ENCODE results near the gene RC3H1. TPM values are rescaled to one million over a fixed set of nuclear protein-coding genes. Genes with fewer than 3 reads are reported as not detected.
"Not testable (repeated sequence)": the region's sequence is repeated elsewhere in the genome, so short reads cannot be mapped to it uniquely, and the experiment has no call there.

RC3H1 gene, protein sequence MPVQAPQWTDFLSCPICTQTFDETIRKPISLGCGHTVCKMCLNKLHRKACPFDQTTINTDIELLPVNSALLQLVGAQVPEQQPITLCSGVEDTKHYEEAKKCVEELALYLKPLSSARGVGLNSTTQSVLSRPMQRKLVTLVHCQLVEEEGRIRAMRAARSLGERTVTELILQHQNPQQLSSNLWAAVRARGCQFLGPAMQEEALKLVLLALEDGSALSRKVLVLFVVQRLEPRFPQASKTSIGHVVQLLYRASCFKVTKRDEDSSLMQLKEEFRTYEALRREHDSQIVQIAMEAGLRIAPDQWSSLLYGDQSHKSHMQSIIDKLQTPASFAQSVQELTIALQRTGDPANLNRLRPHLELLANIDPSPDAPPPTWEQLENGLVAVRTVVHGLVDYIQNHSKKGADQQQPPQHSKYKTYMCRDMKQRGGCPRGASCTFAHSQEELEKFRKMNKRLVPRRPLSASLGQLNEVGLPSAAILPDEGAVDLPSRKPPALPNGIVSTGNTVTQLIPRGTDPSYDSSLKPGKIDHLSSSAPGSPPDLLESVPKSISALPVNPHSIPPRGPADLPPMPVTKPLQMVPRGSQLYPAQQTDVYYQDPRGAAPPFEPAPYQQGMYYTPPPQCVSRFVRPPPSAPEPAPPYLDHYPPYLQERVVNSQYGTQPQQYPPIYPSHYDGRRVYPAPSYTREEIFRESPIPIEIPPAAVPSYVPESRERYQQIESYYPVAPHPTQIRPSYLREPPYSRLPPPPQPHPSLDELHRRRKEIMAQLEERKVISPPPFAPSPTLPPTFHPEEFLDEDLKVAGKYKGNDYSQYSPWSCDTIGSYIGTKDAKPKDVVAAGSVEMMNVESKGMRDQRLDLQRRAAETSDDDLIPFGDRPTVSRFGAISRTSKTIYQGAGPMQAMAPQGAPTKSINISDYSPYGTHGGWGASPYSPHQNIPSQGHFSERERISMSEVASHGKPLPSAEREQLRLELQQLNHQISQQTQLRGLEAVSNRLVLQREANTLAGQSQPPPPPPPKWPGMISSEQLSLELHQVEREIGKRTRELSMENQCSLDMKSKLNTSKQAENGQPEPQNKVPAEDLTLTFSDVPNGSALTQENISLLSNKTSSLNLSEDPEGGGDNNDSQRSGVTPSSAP
- 21.6 TPM for total RNA-seq
- 10 to 100 TPM in 2 of 8 donors, 1 to 10 TPM in 6; 5.2 to 11.9 (median 9.5) TPM for polyA plus RNA-seq (ENCODE audit: insufficient read depth in 1 of 8, insufficient read length in 8 of 8, low replicate concordance in 1 of 8)
- long read RNA-seq, donor 1: 0 reads
- long read RNA-seq, donor 2: 0 reads
- long read RNA-seq, donor 3, partial matches to known transcripts: 6 of 6 reads
- long read RNA-seq, donor 3, other reads (novel, unspliced or antisense): 0 of 6 reads
- long read RNA-seq, donor 4, partial matches to known transcripts: 0 of 1 reads
- long read RNA-seq, donor 4, other reads (novel, unspliced or antisense): 0 of 1 reads
- long read RNA-seq, donor 5: 0 reads
- long read RNA-seq, donor 6: 0 reads
- long read RNA-seq, donor 7: 0 reads
- long read RNA-seq, donor 8, partial matches to known transcripts: 0 of 1 reads
- long read RNA-seq, donor 8, other reads (novel, unspliced or antisense): 0 of 1 reads
- long read RNA-seq, donor 9: 0 reads
- long read RNA-seq, donor 10: 0 reads
- long read RNA-seq, donor 11: 0 reads

DNA sequence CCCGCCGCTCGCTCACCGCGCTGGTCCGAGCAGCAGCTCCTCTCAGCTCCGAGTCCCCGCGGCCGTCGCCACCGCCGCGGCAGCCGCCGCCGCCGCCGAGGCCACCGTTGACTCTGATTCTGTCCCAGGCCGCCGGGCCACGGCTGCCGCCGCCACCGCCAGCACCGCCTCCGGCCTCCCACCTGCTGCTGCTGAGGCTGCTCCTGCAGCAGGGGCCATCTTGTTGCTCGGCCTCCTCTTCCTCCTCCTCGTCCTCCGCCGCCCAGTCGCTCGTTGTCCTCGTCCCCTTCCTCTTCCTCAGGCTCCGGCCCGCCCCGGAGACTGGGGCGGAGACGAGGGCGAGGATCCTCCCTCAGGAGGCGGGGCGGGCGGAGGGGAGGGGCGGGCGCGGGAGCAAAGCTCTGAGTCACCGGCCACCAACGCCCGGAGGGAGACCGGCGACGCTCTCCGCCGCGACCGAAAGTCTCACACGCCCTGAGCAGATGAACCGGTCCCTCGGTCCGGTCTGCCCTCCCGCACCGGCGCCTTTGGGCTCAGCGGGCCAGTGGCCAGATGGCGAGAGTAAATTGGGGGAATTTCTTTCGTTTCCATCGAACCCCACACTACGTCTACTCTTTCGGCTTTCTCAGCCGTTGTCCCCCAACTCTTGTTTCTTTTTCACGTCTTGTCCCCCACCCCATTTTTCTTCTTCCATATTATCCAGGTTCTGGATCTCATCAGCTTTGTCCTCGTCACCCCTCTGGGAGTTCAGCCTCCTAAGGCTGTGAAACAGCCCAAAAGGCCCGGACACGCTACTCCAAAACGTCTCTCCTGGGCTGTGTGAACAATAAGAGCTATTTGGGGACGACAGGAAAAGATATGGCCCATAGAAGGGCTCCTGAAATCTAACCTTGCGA, at the start of gene RC3H1:
TSS of gene RC3H1 (minus strand) at position 278 of the 896 bp plus-strand sequence. CDS start 29,372 bp downstream, outside the sequence.
- H3K9me3 ChIP-seq (replicated peaks; ENCODE audit: control insufficient read depth, low read depth, low read length): no peaks in the 10 kb centered on the region
- peaks cover 17% of the 10 kb centered on the region for H3K4me1 ChIP-seq (ENCODE audit: control insufficient read depth, insufficient read depth, low read length)
- H3K4me3 ChIP-seq (ENCODE audit: low read length): peak within 1 kb of the TSS; percentile 93
- under 1% methylated on average over 64 of the region's 78 CpGs for WGBS (ENCODE audit: insufficient coverage)
- no peaks in the 10 kb centered on the region for H3K36me3 ChIP-seq (ENCODE audit: control insufficient read depth, insufficient read depth, low read length)
- no peaks in the 10 kb centered on the region for H3K27me3 ChIP-seq (ENCODE audit: control insufficient read depth, insufficient read depth, low read length)
- H3K27ac ChIP-seq (ENCODE audit: low read length): peak within 1 kb of the TSS; percentile 97
- DNase-seq: peak; percentile 97

DNA sequence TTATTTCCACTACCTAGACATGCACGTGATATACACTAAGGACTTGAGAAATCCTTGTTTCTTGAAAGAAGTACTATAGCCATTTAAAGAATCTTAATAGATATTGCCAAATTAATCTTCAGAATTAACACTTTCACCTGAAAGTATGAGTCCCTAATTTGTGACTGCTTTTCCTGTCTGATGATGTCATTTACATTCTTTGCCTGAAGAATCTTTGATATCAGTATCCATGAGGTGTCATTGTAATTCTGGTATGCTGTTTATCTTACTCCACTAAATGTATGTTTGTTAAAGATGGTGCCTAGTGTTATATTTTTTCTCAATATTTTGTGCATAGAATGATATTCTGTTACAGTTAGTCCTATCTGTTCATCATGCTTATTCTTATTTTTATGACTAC, 48.5 kb upstream of the RC3H1 start:
- H3K27me3 ChIP-seq (ENCODE audit: control insufficient read depth, insufficient read depth, low read length): no peaks in the 10 kb centered on the region
- no peaks in the 10 kb centered on the region for H3K36me3 ChIP-seq (ENCODE audit: control insufficient read depth, insufficient read depth, low read length)
- WGBS (ENCODE audit: insufficient coverage): no CpG with 5 or more reads among the region's 1 CpG
- H3K4me3 ChIP-seq (ENCODE audit: low read length): no peak overlapping the region
- no peaks in the 10 kb centered on the region for H3K4me1 ChIP-seq (ENCODE audit: control insufficient read depth, insufficient read depth, low read length)
- no peak overlapping the region for H3K27ac ChIP-seq (ENCODE audit: low read length)
- DNase-seq: no peak
- no peaks in the 10 kb centered on the region for H3K9me3 ChIP-seq (replicated peaks; ENCODE audit: control insufficient read depth, low read depth, low read length)

DNA sequence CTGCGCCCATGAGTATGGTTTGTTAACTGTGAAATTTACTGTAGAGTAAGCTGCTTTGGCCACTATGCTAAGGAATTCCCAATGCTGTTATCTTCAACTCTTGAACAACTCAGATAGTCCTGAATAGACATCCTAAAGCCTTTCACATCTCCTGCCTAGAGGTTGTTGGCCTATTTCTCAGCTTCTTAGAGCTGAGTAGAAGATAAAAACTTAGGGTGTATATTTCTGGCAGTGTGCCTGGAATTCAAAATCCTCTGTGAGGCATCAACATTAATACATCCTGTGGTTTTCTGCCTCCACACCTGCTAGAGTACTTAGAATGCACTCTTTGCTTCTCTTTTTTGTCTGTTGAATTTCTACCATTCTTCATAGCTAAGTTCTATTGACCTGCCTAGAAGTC, 45.8 kb upstream of the RC3H1 start:
- Histone ChIP-seq H3K27ac (ENCODE audit: low read length) (no peak overlapping the region), H3K4me1 (ENCODE audit: control insufficient read depth, insufficient read depth, low read length) (no peaks in the 10 kb centered on the region), H3K27me3 (ENCODE audit: control insufficient read depth, insufficient read depth, low read length) (no peaks in the 10 kb centered on the region), H3K9me3 (replicated peaks; ENCODE audit: control insufficient read depth, low read depth, low read length) (no peaks in the 10 kb centered on the region), H3K36me3 (ENCODE audit: control insufficient read depth, insufficient read depth, low read length) (no peaks in the 10 kb centered on the region), H3K4me3 (ENCODE audit: low read length) (no peak overlapping the region)
- DNase-seq: peak; percentile 9
- WGBS (ENCODE audit: insufficient coverage): no CpG with 5 or more reads among the region's 1 CpG

DNA sequence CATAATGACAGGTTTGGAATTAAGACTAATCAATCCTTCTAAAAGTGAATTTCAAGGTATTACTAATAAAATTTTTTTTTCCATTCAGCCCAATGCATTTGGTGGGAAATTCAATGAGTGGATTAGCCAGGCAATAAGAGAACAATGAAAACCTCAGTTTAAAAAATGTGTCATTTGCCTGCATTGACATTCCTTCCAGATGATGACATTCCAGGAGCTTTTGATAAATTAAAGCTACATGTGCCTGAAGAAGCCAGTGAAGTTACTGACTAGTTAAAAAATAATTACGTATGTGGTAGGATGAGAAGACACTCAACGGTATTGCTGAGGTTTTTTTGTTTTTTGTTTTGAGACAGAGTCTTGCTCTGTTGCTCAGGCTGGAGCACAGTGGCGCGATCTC, 37.9 kb upstream of the RC3H1 start:
- Histone ChIP-seq H3K4me3 (ENCODE audit: low read length) (no peak overlapping the region), H3K9me3 (replicated peaks; ENCODE audit: control insufficient read depth, low read depth, low read length) (no peaks in the 10 kb centered on the region), H3K27ac (ENCODE audit: low read length) (no peak overlapping the region), H3K36me3 (ENCODE audit: control insufficient read depth, insufficient read depth, low read length) (no peaks in the 10 kb centered on the region), H3K4me1 (ENCODE audit: control insufficient read depth, insufficient read depth, low read length) (no peaks in the 10 kb centered on the region), H3K27me3 (ENCODE audit: control insufficient read depth, insufficient read depth, low read length) (no peaks in the 10 kb centered on the region)
- no peak for DNase-seq
- 88% methylated on average over 4 of the region's 4 CpGs for WGBS (ENCODE audit: insufficient coverage)

DNA sequence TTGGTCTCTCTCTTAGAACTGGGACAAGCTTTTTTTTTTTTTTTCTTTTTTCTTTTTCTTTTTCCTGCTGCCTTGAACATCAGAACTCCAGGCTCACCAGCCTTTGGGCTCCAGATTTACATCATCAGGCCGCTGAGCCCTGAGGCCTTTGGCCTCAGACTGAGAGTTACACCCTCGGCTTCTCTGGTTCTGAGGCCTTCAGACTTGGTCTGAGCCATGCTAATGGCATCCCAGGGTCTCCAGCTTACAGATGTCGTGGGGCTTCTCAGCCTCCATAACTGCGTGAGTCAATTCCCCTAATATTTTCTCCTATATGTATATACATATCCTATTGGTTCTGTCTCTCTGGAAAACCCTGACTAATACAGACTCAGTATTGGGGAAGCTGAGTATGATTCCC, 36.5 kb upstream of the RC3H1 start:
- H3K27ac ChIP-seq (ENCODE audit: low read length): no peak overlapping the region
- WGBS (ENCODE audit: insufficient coverage): 87% methylated on average over 2 of the region's 4 CpGs
- H3K9me3 ChIP-seq (replicated peaks; ENCODE audit: control insufficient read depth, low read depth, low read length): no peaks in the 10 kb centered on the region
- no peak for DNase-seq
- H3K4me3 ChIP-seq (ENCODE audit: low read length): no peak overlapping the region
- no peaks in the 10 kb centered on the region for H3K27me3 ChIP-seq (ENCODE audit: control insufficient read depth, insufficient read depth, low read length)
- H3K36me3 ChIP-seq (ENCODE audit: control insufficient read depth, insufficient read depth, low read length): no peaks in the 10 kb centered on the region
- no peaks in the 10 kb centered on the region for H3K4me1 ChIP-seq (ENCODE audit: control insufficient read depth, insufficient read depth, low read length)

DNA sequence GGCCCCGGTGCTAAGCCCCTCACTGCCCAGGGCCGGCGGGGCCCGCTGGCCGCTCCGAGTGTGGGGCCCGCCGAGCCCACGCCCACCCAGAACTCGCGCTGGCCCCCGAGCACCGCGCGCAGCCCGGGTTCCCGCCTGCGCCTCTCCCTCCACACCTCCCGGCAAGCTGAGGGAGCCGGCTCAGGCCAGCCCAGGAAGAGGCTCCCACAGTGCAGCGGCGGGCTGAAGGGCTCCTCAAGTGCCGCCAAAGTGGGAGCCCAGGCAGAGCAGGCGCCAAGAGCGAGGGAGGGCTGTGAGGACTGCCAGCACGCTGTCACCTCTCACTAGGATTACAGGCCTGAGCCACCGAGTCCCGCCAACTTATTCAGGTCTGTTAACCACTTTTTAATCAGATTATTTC, 34.5 kb upstream of the RC3H1 start:
- 91% methylated on average over 24 of the region's 28 CpGs for WGBS (ENCODE audit: insufficient coverage)
- not testable (repeated sequence) for H3K4me1 ChIP-seq (ENCODE audit: control insufficient read depth, insufficient read depth, low read length)

DNA sequence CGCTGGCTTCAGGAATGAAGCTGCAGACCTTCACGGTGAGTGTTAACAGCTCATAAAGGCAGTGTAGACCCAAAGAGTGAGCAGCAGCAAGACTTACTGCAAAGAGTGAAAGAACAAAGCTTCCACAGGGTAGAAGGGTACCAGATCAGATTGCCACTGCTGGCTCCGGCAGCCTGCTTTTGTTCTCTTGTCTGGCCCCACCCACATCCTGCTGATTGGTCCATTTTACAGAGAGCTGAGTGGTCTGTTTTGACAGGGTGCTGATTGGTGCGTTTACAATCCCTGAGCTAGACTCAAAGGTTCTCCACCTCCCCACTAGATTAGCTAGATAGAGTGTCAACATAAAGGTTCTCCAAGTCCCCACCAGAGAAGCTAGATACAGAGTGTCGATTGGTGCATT, 33.6 kb upstream of the RC3H1 start:
- H3K9me3 ChIP-seq (replicated peaks; ENCODE audit: control insufficient read depth, low read depth, low read length); DNase-seq; H3K27ac ChIP-seq (ENCODE audit: low read length); H3K36me3 ChIP-seq (ENCODE audit: control insufficient read depth, insufficient read depth, low read length); H3K27me3 ChIP-seq (ENCODE audit: control insufficient read depth, insufficient read depth, low read length); H3K4me3 ChIP-seq (ENCODE audit: low read length); H3K4me1 ChIP-seq (ENCODE audit: control insufficient read depth, insufficient read depth, low read length): not testable (repeated sequence)
- 81% methylated on average over 2 of the region's 5 CpGs for WGBS (ENCODE audit: insufficient coverage)

More for the DNA sequence above, 34.5 kb upstream of the RC3H1 start:
- not testable (repeated sequence) for DNase-seq; H3K27ac ChIP-seq (ENCODE audit: low read length); H3K9me3 ChIP-seq (replicated peaks; ENCODE audit: control insufficient read depth, low read depth, low read length); H3K4me3 ChIP-seq (ENCODE audit: low read length); H3K27me3 ChIP-seq (ENCODE audit: control insufficient read depth, insufficient read depth, low read length); H3K36me3 ChIP-seq (ENCODE audit: control insufficient read depth, insufficient read depth, low read length)

DNA sequence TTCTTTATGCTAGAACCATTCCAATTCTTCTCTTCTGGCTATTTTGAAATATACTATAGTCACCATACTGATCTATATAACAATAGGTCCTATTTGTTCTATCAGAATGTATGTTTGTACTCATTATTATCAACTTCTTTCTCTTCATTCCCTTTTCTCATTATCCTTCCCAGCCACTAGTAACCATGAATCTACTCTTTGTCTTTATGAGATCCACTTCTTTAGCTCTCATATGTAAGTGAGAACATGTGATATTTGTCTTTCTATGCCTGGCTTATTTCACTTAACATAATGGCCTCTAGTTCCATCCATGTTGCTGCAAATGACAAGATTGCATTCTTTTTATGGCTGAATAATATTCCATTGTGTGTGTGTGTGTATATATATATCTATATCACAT, 31.7 kb upstream of the RC3H1 start:
- H3K4me3 ChIP-seq (ENCODE audit: low read length): no peak overlapping the region
- no peaks in the 10 kb centered on the region for H3K9me3 ChIP-seq (replicated peaks; ENCODE audit: control insufficient read depth, low read depth, low read length)
- no peaks in the 10 kb centered on the region for H3K27me3 ChIP-seq (ENCODE audit: control insufficient read depth, insufficient read depth, low read length)
- no peaks in the 10 kb centered on the region for H3K4me1 ChIP-seq (ENCODE audit: control insufficient read depth, insufficient read depth, low read length)
- H3K36me3 ChIP-seq (ENCODE audit: control insufficient read depth, insufficient read depth, low read length): no peaks in the 10 kb centered on the region
- DNase-seq: no peak
- H3K27ac ChIP-seq (ENCODE audit: low read length): no peak overlapping the region

DNA sequence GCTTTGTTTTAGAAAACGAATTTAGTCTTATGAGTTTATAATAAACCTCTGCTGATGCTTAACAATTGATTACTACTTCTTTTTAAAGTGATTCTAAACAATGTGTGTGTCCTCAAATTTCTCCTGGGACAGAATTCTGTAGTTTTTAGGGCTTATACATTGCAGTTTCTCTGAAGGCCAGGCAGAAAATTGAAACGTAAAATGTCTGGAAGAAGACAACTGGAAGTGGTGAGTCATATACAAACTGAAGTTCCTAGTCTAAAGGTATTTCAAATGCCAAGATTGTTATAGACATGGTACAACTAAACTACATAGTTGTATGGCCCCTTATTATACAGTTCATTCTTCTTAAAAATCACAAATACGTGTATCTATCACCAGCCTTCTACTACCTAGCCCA, 30.5 kb upstream of the RC3H1 start:
- H3K4me3 ChIP-seq (ENCODE audit: low read length): no peak overlapping the region
- no peaks in the 10 kb centered on the region for H3K4me1 ChIP-seq (ENCODE audit: control insufficient read depth, insufficient read depth, low read length)
- no peaks in the 10 kb centered on the region for H3K36me3 ChIP-seq (ENCODE audit: control insufficient read depth, insufficient read depth, low read length)
- H3K9me3 ChIP-seq (replicated peaks; ENCODE audit: control insufficient read depth, low read depth, low read length): no peaks in the 10 kb centered on the region
- H3K27ac ChIP-seq (ENCODE audit: low read length): no peak overlapping the region
- DNase-seq: peak; percentile 8
- WGBS (ENCODE audit: insufficient coverage): no CpG with 5 or more reads among the region's 3 CpGs
- H3K27me3 ChIP-seq (ENCODE audit: control insufficient read depth, insufficient read depth, low read length): no peaks in the 10 kb centered on the region

Measured in muscle of leg (tissue), 16 donors.